Ishikawa (cell line): ENCODE measurements around the gene STAT6.

Experiments used
- CREB1 ChIP-seq: IDR thresholded peaks from 2 replicates; pipeline ENCODE4 v1.6.1; 2012; ENCODE audit warnings: low read depth
- TAF1 ChIP-seq: IDR thresholded peaks from 2 replicates; pipeline ENCODE4 v1.6.1; 2012; ENCODE audit warnings: low read depth, mild to moderate bottlenecking
- TCF12 ChIP-seq: IDR thresholded peaks from 2 replicates; pipeline ENCODE4 v1.6.1; 2012; ENCODE audit warnings: low read depth
- TEAD4 ChIP-seq: IDR thresholded peaks from 2 replicates; pipeline ENCODE4 v1.6.1; 2012
- YY1 ChIP-seq: IDR thresholded peaks from 2 replicates; pipeline ENCODE4 v1.6.1; 2012; ENCODE audit warnings: low read depth
- TF ChIP-seq, protein P1 (sequence below): IDR thresholded peaks from 2 replicates; pipeline ENCODE4 v1.6.1; 2012; ENCODE audit warnings: low read depth, mild to moderate bottlenecking
- TF ChIP-seq, protein P2 (sequence below): IDR thresholded peaks from 2 replicates; pipeline ENCODE4 v1.6.1; 2012
- TF ChIP-seq, protein P3 (sequence below): IDR thresholded peaks from 2 replicates; pipeline ENCODE4 v1.6.1; 2012

DNA sequence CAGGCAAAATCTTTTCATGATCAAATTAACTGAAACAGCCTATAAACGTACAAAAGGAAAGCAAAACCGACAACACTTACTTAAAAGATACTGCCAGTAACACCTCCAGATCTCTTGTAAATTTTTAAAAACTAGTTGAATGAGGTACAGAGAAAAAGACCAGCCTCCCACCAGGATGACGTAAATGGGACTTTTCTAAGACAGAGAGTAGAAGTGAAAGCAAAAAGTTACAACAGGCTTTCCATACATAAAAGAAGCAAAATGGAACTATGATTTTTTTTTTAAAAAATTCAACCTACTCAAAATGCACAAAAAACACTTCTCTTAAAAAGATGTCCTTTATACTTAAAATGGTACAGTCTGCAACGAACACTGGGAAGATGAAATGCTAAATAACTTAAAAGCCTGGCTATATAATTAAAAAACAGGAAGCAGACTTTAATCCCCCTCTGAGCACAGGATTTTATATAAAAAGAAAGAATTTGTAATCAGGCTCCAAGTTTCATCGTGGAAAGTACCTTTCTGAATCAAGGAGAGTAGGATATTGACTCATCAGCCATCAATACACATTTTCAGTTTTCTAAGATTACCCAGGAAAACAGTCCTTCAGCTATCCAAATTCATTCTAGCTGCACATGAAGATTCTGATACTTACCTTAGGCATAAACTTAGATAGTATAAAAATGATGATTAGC lies 47.0 kb downstream of the STAT6 start:
- TF ChIP-seq, protein P1, sequence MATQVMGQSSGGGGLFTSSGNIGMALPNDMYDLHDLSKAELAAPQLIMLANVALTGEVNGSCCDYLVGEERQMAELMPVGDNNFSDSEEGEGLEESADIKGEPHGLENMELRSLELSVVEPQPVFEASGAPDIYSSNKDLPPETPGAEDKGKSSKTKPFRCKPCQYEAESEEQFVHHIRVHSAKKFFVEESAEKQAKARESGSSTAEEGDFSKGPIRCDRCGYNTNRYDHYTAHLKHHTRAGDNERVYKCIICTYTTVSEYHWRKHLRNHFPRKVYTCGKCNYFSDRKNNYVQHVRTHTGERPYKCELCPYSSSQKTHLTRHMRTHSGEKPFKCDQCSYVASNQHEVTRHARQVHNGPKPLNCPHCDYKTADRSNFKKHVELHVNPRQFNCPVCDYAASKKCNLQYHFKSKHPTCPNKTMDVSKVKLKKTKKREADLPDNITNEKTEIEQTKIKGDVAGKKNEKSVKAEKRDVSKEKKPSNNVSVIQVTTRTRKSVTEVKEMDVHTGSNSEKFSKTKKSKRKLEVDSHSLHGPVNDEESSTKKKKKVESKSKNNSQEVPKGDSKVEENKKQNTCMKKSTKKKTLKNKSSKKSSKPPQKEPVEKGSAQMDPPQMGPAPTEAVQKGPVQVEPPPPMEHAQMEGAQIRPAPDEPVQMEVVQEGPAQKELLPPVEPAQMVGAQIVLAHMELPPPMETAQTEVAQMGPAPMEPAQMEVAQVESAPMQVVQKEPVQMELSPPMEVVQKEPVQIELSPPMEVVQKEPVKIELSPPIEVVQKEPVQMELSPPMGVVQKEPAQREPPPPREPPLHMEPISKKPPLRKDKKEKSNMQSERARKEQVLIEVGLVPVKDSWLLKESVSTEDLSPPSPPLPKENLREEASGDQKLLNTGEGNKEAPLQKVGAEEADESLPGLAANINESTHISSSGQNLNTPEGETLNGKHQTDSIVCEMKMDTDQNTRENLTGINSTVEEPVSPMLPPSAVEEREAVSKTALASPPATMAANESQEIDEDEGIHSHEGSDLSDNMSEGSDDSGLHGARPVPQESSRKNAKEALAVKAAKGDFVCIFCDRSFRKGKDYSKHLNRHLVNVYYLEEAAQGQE, result no peak
- TF ChIP-seq, protein P2, sequence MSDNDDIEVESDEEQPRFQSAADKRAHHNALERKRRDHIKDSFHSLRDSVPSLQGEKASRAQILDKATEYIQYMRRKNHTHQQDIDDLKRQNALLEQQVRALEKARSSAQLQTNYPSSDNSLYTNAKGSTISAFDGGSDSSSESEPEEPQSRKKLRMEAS, result no peak
- TF ChIP-seq TCF12, result no peak
- TF ChIP-seq TEAD4, result no peak
- no peak for TF ChIP-seq CREB1
- TF ChIP-seq, protein P3, sequence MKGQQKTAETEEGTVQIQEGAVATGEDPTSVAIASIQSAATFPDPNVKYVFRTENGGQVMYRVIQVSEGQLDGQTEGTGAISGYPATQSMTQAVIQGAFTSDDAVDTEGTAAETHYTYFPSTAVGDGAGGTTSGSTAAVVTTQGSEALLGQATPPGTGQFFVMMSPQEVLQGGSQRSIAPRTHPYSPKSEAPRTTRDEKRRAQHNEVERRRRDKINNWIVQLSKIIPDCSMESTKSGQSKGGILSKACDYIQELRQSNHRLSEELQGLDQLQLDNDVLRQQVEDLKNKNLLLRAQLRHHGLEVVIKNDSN, result no peak
- no peak for TF ChIP-seq YY1
- TF ChIP-seq TAF1, result no peak
